ENCODE results near the gene ZIC5. TPM values are rescaled to one million over a fixed set of nuclear protein-coding genes. Genes with fewer than 3 reads are reported as not detected.

ZIC5 gene
- total and polyA plus RNA-seq, 2 donors (not counting 1 experiment from before 2014, with no cell fraction given): not detected

GRCh38 chr13:99944102-99944501, 27.5 kb downstream of the ZIC5 start:
- H3K4me2 ChIP-seq (ENCODE audit: extremely low read depth, insufficient read depth, low read length): no peak overlapping the region
- H3K27ac ChIP-seq (ENCODE audit: insufficient read depth, low read length): no peak overlapping the region
- TF ChIP-seq CTCF (conservative IDR thresholded peaks at IDR 0.05 in 1 of 2, IDR thresholded peaks at IDR 0.05 in 1 of 2; ENCODE audit: low read depth in 1 of 2, low read length in 2 of 2) (no peak), EZH2 (IDR thresholded peaks at IDR 0.05; ENCODE audit: low read length, missing control alignments) (no peak)
- no peaks in the 10 kb centered on the region for H3K36me3 ChIP-seq (ENCODE audit: control insufficient read depth, insufficient read depth, low read length)
- H3K9me3 ChIP-seq (ENCODE audit: control insufficient read depth, insufficient read depth, low read depth, low read length): no peaks in the 10 kb centered on the region
- H4K20me1 ChIP-seq (ENCODE audit: control insufficient read depth, extremely low read depth, insufficient read depth, low read length): no peaks in the 10 kb centered on the region
- H3K4me3 ChIP-seq (replicated peaks in 1 of 4; ENCODE audit: control extremely low read depth in 1 of 4, insufficient read depth in 1 of 4, low read depth in 3 of 4, low read length in 4 of 4): no peak overlapping the region
- DNase-seq (ENCODE audit: low read depth in 2 of 2): no peak
- no peaks in the 10 kb centered on the region for H3K27me3 ChIP-seq (ENCODE audit: control insufficient read depth, insufficient read depth, low read length)
- no peaks in the 10 kb centered on the region for H3K4me1 ChIP-seq (ENCODE audit: control insufficient read depth, extremely low read depth, insufficient read depth, low read length)
- no peaks in the 10 kb centered on the region for H3K79me2 ChIP-seq (ENCODE audit: control insufficient read depth, insufficient read depth, low read length)
- H2AFZ ChIP-seq (ENCODE audit: low read length): no peak overlapping the region
- H3K9ac ChIP-seq (ENCODE audit: insufficient read depth, low read length): no peak overlapping the region

GRCh38 chr13:99941911-99942310, 29.7 kb downstream of the ZIC5 start:
- no peak for DNase-seq (ENCODE audit: low read depth in 2 of 2)
- H3K27me3 ChIP-seq (ENCODE audit: control insufficient read depth, insufficient read depth, low read length): no peaks in the 10 kb centered on the region

GRCh38 chr13:99941086-99941485, 30.5 kb downstream of the ZIC5 start:
- TF ChIP-seq CTCF (conservative IDR thresholded peaks at IDR 0.05 in 1 of 2, IDR thresholded peaks at IDR 0.05 in 1 of 2; ENCODE audit: low read depth in 1 of 2, low read length in 2 of 2): no peak
- Histone ChIP-seq H3K36me3 (ENCODE audit: control insufficient read depth, insufficient read depth, low read length) (no peaks in the 10 kb centered on the region), H3K79me2 (ENCODE audit: control insufficient read depth, insufficient read depth, low read length) (no peaks in the 10 kb centered on the region), H3K4me2 (ENCODE audit: extremely low read depth, insufficient read depth, low read length) (no peak overlapping the region), H3K4me1 (ENCODE audit: control insufficient read depth, extremely low read depth, insufficient read depth, low read length) (no peaks in the 10 kb centered on the region), H3K9ac (ENCODE audit: insufficient read depth, low read length) (no peak overlapping the region), H3K4me3 (replicated peaks in 1 of 4; ENCODE audit: control extremely low read depth in 1 of 4, insufficient read depth in 1 of 4, low read depth in 3 of 4, low read length in 4 of 4) (no peak overlapping the region), H2AFZ (ENCODE audit: low read length) (no peak overlapping the region), H4K20me1 (ENCODE audit: control insufficient read depth, extremely low read depth, insufficient read depth, low read length) (no peaks in the 10 kb centered on the region), H3K27ac (ENCODE audit: insufficient read depth, low read length) (no peak overlapping the region), H3K27me3 (ENCODE audit: control insufficient read depth, insufficient read depth, low read length) (no peaks in the 10 kb centered on the region), H3K9me3 (ENCODE audit: control insufficient read depth, insufficient read depth, low read depth, low read length) (no peaks in the 10 kb centered on the region)
- no peak for DNase-seq (ENCODE audit: low read depth in 2 of 2)

More at GRCh38 chr13:99941911-99942310, 29.7 kb downstream of the ZIC5 start:
- Histone ChIP-seq H3K27ac (ENCODE audit: insufficient read depth, low read length) (no peak overlapping the region), H3K9me3 (ENCODE audit: control insufficient read depth, insufficient read depth, low read depth, low read length) (no peaks in the 10 kb centered on the region), H3K36me3 (ENCODE audit: control insufficient read depth, insufficient read depth, low read length) (no peaks in the 10 kb centered on the region), H3K4me3 (replicated peaks in 1 of 4; ENCODE audit: control extremely low read depth in 1 of 4, insufficient read depth in 1 of 4, low read depth in 3 of 4, low read length in 4 of 4) (no peak overlapping the region), H3K9ac (ENCODE audit: insufficient read depth, low read length) (no peak overlapping the region), H3K4me1 (ENCODE audit: control insufficient read depth, extremely low read depth, insufficient read depth, low read length) (no peaks in the 10 kb centered on the region), H3K79me2 (ENCODE audit: control insufficient read depth, insufficient read depth, low read length) (no peaks in the 10 kb centered on the region), H3K4me2 (ENCODE audit: extremely low read depth, insufficient read depth, low read length) (no peak overlapping the region), H4K20me1 (ENCODE audit: control insufficient read depth, extremely low read depth, insufficient read depth, low read length) (no peaks in the 10 kb centered on the region), H2AFZ (ENCODE audit: low read length) (no peak overlapping the region)
- TF ChIP-seq EZH2 (IDR thresholded peaks at IDR 0.05; ENCODE audit: low read length, missing control alignments) (no peak), CTCF (conservative IDR thresholded peaks at IDR 0.05 in 1 of 2, IDR thresholded peaks at IDR 0.05 in 1 of 2; ENCODE audit: low read depth in 1 of 2, low read length in 2 of 2) (no peak)
